Stimulated activated naive CD8-positive, alpha-beta T cell treated with anti-CD3 and anti-CD28 coated beads, Interleukin-15, amount 100 ng/mL, for 72 hours (primary cell): ENCODE measurements around the gene PIMREG.
A peak's percentile ranks its signal among the peaks of the same experiment; 100 is the strongest.

Experiments used
- ATAC-seq: fragments of 150-1000 bp; cut with Tn5 transposase; 2 replicates; pipeline ENCODE4 v1.10.0; 2021; ENCODE audit warnings: mild to moderate bottlenecking, moderate library complexity
- DNase-seq, 2 donors: peaks; one replicate each; pipeline ENCODE4 v3.0.0; 2021 to 2022
- H3K27ac Mint-ChIP-seq, 2 donors: one replicate each; pipeline ENCODE4 v1.8.0; 2022; ENCODE audit warnings: mild to moderate bottlenecking in 2 of 2, mixed read lengths in 2 of 2, moderate library complexity in 2 of 2
- H3K27me3 Mint-ChIP-seq: one replicate; pipeline ENCODE4 v1.8.0; 2022; ENCODE audit warnings: mixed read lengths
- H3K4me1 Mint-ChIP-seq: one replicate; pipeline ENCODE4 v1.8.0; 2022; ENCODE audit warnings: mild to moderate bottlenecking, mixed read lengths
- H3K4me3 Mint-ChIP-seq, 2 donors: one replicate each; pipeline ENCODE4 v1.8.0; 2022; ENCODE audit warnings: mild to moderate bottlenecking in 2 of 2, mixed read lengths in 2 of 2, moderate library complexity in 1 of 2
- H3K9me3 Mint-ChIP-seq, 2 donors: one replicate each; pipeline ENCODE4 v1.8.0; 2022; ENCODE audit warnings: mixed read lengths in 2 of 2

The PIMREG gene

GRCh38 chr17:6428207-6428965 lies 15.9 kb upstream of the PIMREG start:
- Mint-ChIP-seq H3K27ac (no peak overlapping the region), H3K4me3 (peak overlapping the region in 1 of 2 donors; percentile 16), H3K4me1 (peaks cover 23% of the 10 kb centered on the region), H3K27me3 (peaks cover 50% of the 10 kb centered on the region), H3K9me3 (peaks cover 13 to 16% of the 10 kb centered on the region in 2 donors)
- ATAC-seq (no peak), DNase-seq (no peak)

- peaks cover 23% of the 10 kb centered on the region for H3K4me1 Mint-ChIP-seq
- no peak overlapping the region for H3K27ac Mint-ChIP-seq
- no peak overlapping the region for H3K4me3 Mint-ChIP-seq
- peaks cover 50% of the 10 kb centered on the region for H3K27me3 Mint-ChIP-seq
- no peak for DNase-seq
- H3K9me3 Mint-ChIP-seq: peaks cover 13 to 16% of the 10 kb centered on the region in 2 donors
- no peak for ATAC-seq
These were observed 15.0 kb upstream of the PIMREG start for GRCh38 chr17:6429266-6429665.

- peaks cover 40% of the 10 kb centered on the region for H3K27me3 Mint-ChIP-seq
These were observed 13.5 kb upstream of the PIMREG start for GRCh38 chr17:6430769-6431168.

GRCh38 chr17:6435051-6435450 lies 9.2 kb upstream of the PIMREG start, which contains the start of gene AIPL1:
Gene AIPL1 (minus strand): TSS chr17:6435121. CDS start chr17:6435104, 17 bp downstream.
- ATAC-seq: no peak
- peaks cover 61% of the 10 kb centered on the region for H3K27me3 Mint-ChIP-seq

More at GRCh38 chr17:6430769-6431168, 13.5 kb upstream of the PIMREG start:
- H3K9me3 Mint-ChIP-seq: peaks cover 13 to 16% of the 10 kb centered on the region in 2 donors
- ATAC-seq (no peak), DNase-seq (no peak)
- peaks cover 23% of the 10 kb centered on the region for H3K4me1 Mint-ChIP-seq
- H3K4me3 Mint-ChIP-seq: no peak overlapping the region
- no peak overlapping the region for H3K27ac Mint-ChIP-seq

GRCh38 chr17:6435968-6436367 lies 8.3 kb upstream of the PIMREG start:
- peaks cover 65% of the 10 kb centered on the region for H3K27me3 Mint-ChIP-seq
- ATAC-seq (peak; percentile 93), DNase-seq (peak; percentile 45 to 56)
- H3K27ac Mint-ChIP-seq: no peak overlapping the region
- H3K4me1 Mint-ChIP-seq: peaks cover 6% of the 10 kb centered on the region
- peaks cover 7 to 8% of the 10 kb centered on the region in 2 donors for H3K9me3 Mint-ChIP-seq
- no peak overlapping the region for H3K4me3 Mint-ChIP-seq

More at GRCh38 chr17:6435051-6435450, 9.2 kb upstream of the PIMREG start, which contains the start of gene AIPL1:
- peaks cover 6% of the 10 kb centered on the region for H3K4me1 Mint-ChIP-seq
- no peak for DNase-seq
- H3K27ac Mint-ChIP-seq: no peak within 1 kb of the TSS
- H3K9me3 Mint-ChIP-seq: peaks cover 7 to 9% of the 10 kb centered on the region in 2 donors
- H3K4me3 Mint-ChIP-seq: no peak within 1 kb of the TSS

- no peaks in the 10 kb centered on the region for H3K9me3 Mint-ChIP-seq
These were observed 6.8 kb upstream of the PIMREG start for GRCh38 chr17:6437466-6437865.

GRCh38 chr17:6437956-6438355 lies 6.3 kb upstream of the PIMREG start:
- H3K4me1 Mint-ChIP-seq: peaks cover 6% of the 10 kb centered on the region
- DNase-seq (no peak), ATAC-seq (no peak)
- H3K9me3 Mint-ChIP-seq: no peaks in the 10 kb centered on the region
- no peak overlapping the region for H3K4me3 Mint-ChIP-seq
- peak overlapping the region; percentile 28 to 35 for H3K27ac Mint-ChIP-seq
- H3K27me3 Mint-ChIP-seq: peaks cover 54% of the 10 kb centered on the region

More at GRCh38 chr17:6437466-6437865, 6.8 kb upstream of the PIMREG start:
- H3K27ac Mint-ChIP-seq: peak overlapping the region in 1 of 2 donors; percentile 35
- DNase-seq (no peak), ATAC-seq (no peak)
- no peak overlapping the region for H3K4me3 Mint-ChIP-seq
- peaks cover 56% of the 10 kb centered on the region for H3K27me3 Mint-ChIP-seq
- H3K4me1 Mint-ChIP-seq: peaks cover 6% of the 10 kb centered on the region

GRCh38 chr17:6439951-6440350 lies 4.3 kb upstream of the PIMREG start:
- Mint-ChIP-seq H3K9me3 (no peaks in the 10 kb centered on the region), H3K27me3 (peaks cover 48% of the 10 kb centered on the region), H3K4me1 (peaks cover 23% of the 10 kb centered on the region), H3K27ac (no peak overlapping the region), H3K4me3 (no peak overlapping the region)
- DNase-seq (no peak), ATAC-seq (no peak)

- H3K9me3 Mint-ChIP-seq: no peaks in the 10 kb centered on the region
- DNase-seq (no peak), ATAC-seq (no peak)
- H3K4me1 Mint-ChIP-seq: peaks cover 17% of the 10 kb centered on the region
- no peak overlapping the region for H3K27ac Mint-ChIP-seq
- no peak overlapping the region for H3K4me3 Mint-ChIP-seq
- peaks cover 26% of the 10 kb centered on the region for H3K27me3 Mint-ChIP-seq
These were observed 1.5 kb upstream of the PIMREG start for GRCh38 chr17:6442775-6443174.

GRCh38 chr17:6444571-6445335 lies 498 bp downstream of the PIMREG start:
- Mint-ChIP-seq H3K27me3 (peaks cover 14% of the 10 kb centered on the region), H3K4me3 (peak overlapping the region; percentile 92 to 99), H3K9me3 (no peaks in the 10 kb centered on the region), H3K27ac (peak overlapping the region in 1 of 2 donors; percentile 93), H3K4me1 (peaks cover 17% of the 10 kb centered on the region)
- ATAC-seq: no peak
- DNase-seq: no peak

- H3K4me3 Mint-ChIP-seq: no peak overlapping the region
- no peak for ATAC-seq
- no peak for DNase-seq
- peaks cover 26% of the 10 kb centered on the region for H3K4me1 Mint-ChIP-seq
- H3K9me3 Mint-ChIP-seq: no peaks in the 10 kb centered on the region
- H3K27ac Mint-ChIP-seq: no peak overlapping the region
- peaks cover 8% of the 10 kb centered on the region for H3K27me3 Mint-ChIP-seq
These were observed 2.4 kb downstream of the PIMREG start for GRCh38 chr17:6446516-6447100.

- Mint-ChIP-seq H3K27ac (no peak overlapping the region), H3K27me3 (peaks cover 13% of the 10 kb centered on the region), H3K9me3 (no peaks in the 10 kb centered on the region), H3K4me1 (peaks cover 26% of the 10 kb centered on the region), H3K4me3 (no peak overlapping the region)
- no peak for ATAC-seq
- no peak for DNase-seq
These were observed 4.2 kb downstream of the PIMREG start for GRCh38 chr17:6448473-6448872.

GRCh38 chr17:6449307-6449706 lies 5.1 kb downstream of the PIMREG start:
- Mint-ChIP-seq H3K27me3 (peaks cover 17% of the 10 kb centered on the region), H3K27ac (no peak overlapping the region), H3K4me3 (no peak overlapping the region), H3K9me3 (no peaks in the 10 kb centered on the region), H3K4me1 (peaks cover 23% of the 10 kb centered on the region)
- no peak for DNase-seq
- no peak for ATAC-seq

GRCh38 chr17:6450926-6451832 lies 6.9 kb downstream of the PIMREG start:
- DNase-seq: no peak
- ATAC-seq: no peak
- H3K27ac Mint-ChIP-seq: peak overlapping the region in 1 of 2 donors; percentile 51
- H3K9me3 Mint-ChIP-seq: no peaks in the 10 kb centered on the region
- peaks cover 17% of the 10 kb centered on the region for H3K27me3 Mint-ChIP-seq
- peaks cover 22% of the 10 kb centered on the region for H3K4me1 Mint-ChIP-seq
- H3K4me3 Mint-ChIP-seq: no peak overlapping the region
